Stimulated activated CD8-positive, alpha-beta memory T cell treated with anti-CD3 and anti-CD28 coated beads, Interleukin-15, amount 100 ng/mL, for 24 hours (primary cell): ENCODE measurements around the gene TOX2.

Source experiments
- DNase-seq: peaks from one replicate; pipeline ENCODE4 v3.0.0-alpha.2; 2020; ENCODE audit warnings: low read depth

Gene TOX2

GRCh38 chr20:44018942-44019637 is 104.4 kb downstream of the TOX2 start:
- DNase-seq: no peak

GRCh38 chr20:44019638-44020335 is 105.1 kb downstream of the TOX2 start:
- DNase-seq: no peak

- DNase-seq: no peak
Measured at GRCh38 chr20:44020406-44021148, 105.9 kb downstream of the TOX2 start.

GRCh38 chr20:44021186-44021585 is 106.5 kb downstream of the TOX2 start:
- DNase-seq: no peak

GRCh38 chr20:44021900-44022299 is 107.2 kb downstream of the TOX2 start:
- DNase-seq: no peak

GRCh38 chr20:44022464-44022863 is 107.8 kb downstream of the TOX2 start:
- DNase-seq: no peak

- DNase-seq: no peak
Measured at GRCh38 chr20:44023515-44024371, 109.1 kb downstream of the TOX2 start.

- DNase-seq: no peak
Measured at GRCh38 chr20:44024820-44025580, 110.3 kb downstream of the TOX2 start.

GRCh38 chr20:44025756-44026155 is 111.1 kb downstream of the TOX2 start:
- no peak for DNase-seq

GRCh38 chr20:44026647-44027342 is 112.1 kb downstream of the TOX2 start:
- DNase-seq: no peak

- no peak for DNase-seq
Measured at GRCh38 chr20:44027343-44028002, 112.8 kb downstream of the TOX2 start.

GRCh38 chr20:44028003-44028730 is 113.5 kb downstream of the TOX2 start:
- DNase-seq: no peak

GRCh38 chr20:44028868-44029847 is 114.5 kb downstream of the TOX2 start:
- no peak for DNase-seq

- DNase-seq: no peak
Measured at GRCh38 chr20:44029848-44030230, 115.2 kb downstream of the TOX2 start.

- no peak for DNase-seq
Measured at GRCh38 chr20:44030394-44030793, 115.7 kb downstream of the TOX2 start.

GRCh38 chr20:44031001-44031574 is 116.4 kb downstream of the TOX2 start:
- no peak for DNase-seq

- no peak for DNase-seq
Measured at GRCh38 chr20:44031781-44032582, 117.3 kb downstream of the TOX2 start.
